Subcutaneous adipose tissue (tissue), 4 donors: ENCODE measurements around the gene TACC2. TPM values are rescaled to one million over a fixed set of nuclear protein-coding genes. Genes with fewer than 3 reads are reported as not detected.

Source experiments
- total RNA-seq, 4 donors: library from RNA; depleted of rRNA; stranded (reverse); fragments of >200 nt; gene quantifications; one replicate each; pipeline ENCODE4 v1.1.0, GENCODE V29; 2016
- TF ChIP-seq, protein P1 (sequence below): fragments of 450-650 bp; IDR thresholded peaks from one replicate; pipeline ENCODE4 v1.5.1; 2016; ENCODE audit warnings: low read depth, mild to moderate bottlenecking, control low read depth, antibody characterized with exemption, moderate library complexity

The TACC2 gene
- total RNA-seq, 4 donors from 2014 or later = 16.1 to 71.6 (median 23.3) TPM

DNA sequence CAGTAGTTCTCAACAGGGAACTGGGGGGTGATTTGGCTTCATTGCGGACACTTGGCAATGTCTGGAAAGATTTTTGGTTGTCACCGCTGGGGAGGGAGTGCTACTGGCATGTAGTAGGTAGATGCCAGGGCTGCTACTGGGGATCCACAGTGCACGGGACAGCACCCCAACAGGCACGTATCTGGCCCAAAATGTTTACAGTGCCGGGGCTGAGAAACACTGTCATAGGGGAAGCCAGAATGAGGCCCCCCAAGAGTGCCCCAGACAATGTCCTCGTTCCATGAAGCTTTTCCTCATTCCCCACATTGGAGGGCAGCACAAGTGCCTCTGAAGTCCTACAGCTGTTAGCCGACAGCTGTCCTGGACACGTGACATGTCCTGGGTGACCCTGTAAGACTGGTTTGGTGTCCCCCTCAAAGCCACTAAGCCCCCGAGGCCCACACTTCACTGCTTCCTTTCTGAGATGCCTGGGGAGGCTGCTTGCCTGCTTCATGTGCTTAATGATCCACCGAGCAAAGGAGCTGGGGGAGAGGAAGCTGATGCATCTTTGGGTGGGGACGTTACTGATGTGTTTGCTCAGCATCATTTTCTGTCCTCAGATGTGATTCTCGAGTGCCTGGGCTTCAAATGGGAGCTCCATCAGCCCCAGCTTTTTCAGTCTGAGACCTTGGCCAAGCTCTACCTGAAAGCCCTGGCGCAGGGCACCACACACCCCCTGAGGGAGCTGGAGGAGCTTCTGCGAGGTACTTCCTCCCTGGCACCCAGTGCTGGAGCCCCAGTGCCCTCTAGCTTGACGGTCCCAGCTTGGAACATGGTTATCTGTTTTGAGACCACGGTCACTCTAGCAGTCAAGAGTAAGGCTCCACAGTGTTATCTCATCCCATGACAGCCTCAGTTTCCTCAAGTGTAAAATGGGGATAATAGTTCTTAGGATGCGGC, 296.8 kb downstream of the TACC2 start:
- TF ChIP-seq, protein P1, sequence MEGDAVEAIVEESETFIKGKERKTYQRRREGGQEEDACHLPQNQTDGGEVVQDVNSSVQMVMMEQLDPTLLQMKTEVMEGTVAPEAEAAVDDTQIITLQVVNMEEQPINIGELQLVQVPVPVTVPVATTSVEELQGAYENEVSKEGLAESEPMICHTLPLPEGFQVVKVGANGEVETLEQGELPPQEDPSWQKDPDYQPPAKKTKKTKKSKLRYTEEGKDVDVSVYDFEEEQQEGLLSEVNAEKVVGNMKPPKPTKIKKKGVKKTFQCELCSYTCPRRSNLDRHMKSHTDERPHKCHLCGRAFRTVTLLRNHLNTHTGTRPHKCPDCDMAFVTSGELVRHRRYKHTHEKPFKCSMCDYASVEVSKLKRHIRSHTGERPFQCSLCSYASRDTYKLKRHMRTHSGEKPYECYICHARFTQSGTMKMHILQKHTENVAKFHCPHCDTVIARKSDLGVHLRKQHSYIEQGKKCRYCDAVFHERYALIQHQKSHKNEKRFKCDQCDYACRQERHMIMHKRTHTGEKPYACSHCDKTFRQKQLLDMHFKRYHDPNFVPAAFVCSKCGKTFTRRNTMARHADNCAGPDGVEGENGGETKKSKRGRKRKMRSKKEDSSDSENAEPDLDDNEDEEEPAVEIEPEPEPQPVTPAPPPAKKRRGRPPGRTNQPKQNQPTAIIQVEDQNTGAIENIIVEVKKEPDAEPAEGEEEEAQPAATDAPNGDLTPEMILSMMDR = no peak

DNA sequence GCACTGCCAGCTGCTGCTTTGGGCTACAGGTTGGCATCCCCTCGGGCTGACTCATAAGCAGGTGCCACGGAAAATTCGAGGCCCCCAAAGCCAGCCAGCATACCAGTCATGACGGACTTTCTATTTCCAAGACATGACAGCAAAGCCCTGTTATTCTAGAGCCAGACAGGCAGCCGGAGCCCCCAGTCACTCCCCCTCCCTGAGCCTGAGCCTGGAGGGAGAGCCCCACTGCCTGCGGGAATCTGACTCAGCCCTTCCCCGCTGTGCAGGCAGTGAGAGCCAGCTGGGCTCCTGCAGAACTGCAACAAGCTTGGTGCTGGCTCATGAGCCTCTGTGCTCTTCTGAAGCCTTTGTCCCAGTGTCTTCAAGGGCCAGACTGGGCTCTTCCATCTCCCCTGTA, 297.9 kb downstream of the TACC2 start:
- TF ChIP-seq, protein P1 = no peak

DNA sequence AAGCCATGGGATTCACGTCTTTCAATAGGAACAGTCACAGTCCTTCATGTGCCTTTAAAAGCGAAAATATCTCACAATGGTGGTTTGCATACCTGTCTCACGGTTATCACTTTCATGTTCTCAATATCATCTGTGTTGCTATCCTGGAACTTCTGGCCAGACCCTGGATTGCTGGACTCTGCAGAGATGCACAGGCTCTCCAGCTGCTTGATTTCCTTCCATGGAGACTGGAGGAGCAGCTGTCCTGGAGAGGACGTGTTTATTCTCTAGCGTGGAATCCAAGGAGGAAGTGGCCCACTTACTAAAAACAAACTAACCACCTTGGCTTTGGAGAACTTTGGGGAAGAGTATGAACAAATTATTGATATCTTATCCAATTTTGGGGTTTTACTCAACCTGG, 298.6 kb downstream of the TACC2 start:
- TF ChIP-seq, protein P1 = no peak

DNA sequence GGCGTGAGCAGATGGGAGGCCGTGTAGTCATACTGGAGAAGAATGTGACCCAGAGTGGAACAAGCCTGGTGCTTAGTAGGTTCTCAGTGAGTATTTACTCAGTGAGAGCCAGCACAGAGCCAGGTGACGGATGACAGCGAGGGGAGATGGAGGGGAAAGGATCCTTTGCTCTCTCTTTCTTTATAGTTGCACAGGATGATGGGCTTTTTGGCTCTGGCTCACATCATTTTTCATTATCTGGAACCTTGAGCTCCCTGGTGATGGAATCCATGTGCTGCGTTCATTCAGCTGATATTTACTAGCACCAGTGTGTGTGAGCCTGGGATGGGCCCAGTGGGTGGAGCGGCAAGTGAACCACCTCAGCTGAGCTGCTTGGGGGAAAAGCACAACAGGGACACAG, 299.3 kb downstream of the TACC2 start:
- TF ChIP-seq, protein P1 = no peak

DNA sequence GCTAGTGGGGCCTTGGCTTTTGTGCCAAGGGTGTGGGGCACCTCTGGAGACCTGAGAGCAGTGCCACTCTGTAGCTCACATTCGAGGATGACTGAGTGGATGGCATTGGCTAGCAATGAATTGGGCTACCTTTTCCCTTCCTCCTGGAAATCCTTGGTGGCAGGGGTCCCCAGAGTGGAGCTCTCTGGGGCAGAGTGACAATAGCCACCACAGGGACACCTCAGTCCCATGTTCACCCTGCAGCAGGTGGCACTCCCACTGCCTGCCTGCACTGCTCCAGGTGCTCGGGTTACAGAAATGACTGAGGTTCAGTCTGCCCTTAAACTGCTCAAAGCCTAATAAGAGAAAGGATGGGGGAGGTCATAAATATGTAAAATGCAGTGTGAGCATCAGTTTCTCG, 300.0 kb downstream of the TACC2 start:
- TF ChIP-seq, protein P1 = no peak

DNA sequence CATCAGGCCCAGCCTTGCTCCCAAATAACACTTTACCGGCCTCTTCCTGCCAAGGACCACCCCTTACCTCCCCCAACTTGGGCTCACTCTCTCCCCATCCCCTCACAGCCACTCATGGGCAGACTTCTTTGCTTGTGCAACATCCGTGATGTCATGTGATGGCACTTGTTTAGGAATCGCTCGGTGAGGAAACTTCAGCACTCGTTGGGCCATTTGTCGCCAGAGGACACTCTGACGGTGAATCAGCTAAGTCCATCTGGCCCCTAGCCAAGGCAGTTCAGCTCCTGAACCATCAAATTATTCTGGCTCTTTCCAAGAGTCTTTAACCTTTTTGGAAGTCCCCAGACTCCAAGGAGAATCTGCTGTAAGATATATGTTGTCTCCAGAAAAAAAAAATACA, 301.4 kb downstream of the TACC2 start:
- TF ChIP-seq, protein P1 = no peak

DNA sequence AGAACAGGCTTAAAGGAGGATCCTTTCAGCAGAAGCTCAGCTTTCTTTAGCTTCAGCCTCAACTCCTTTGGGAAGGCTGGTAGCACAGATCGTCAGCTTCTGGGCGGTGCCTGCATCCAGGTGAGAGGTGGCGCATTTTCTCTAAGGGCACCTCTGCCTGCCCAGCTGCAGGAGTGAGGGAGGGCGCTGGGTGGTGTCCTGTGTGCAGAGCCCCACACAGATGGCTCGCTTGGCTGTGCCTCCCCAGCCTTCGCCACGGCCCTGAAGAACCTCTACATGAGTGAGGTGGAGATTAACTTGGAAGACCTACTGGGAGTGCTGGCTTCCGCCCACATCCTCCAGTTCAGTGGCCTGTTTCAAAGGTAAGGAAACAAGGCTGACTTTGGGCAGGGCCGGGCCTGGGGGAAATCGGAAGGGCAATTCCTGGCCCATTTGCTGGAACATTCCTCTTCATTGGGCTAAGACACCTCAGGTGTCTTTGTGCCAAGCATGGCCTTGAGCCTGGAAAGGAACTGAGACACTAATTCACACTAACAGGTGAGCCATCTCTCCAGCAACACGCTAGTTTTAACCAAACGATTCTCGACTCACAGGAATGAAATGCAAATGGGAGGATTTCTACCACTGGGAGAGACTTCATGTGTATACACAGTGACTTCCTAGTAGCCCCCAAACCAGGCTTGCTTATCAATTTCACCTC, 302.0 kb downstream of the TACC2 start:
- TF ChIP-seq, protein P1 = no peak
